Upper lobe of right lung (tissue), 1 donor: ENCODE results near the gene DRC7. TPM values are rescaled to one million over a fixed set of nuclear protein-coding genes. Genes with fewer than 3 reads are reported as not detected.
"Not testable (repeated sequence)": the region's sequence is repeated elsewhere in the genome, so short reads cannot be mapped to it uniquely, and the experiment has no call there.

Source experiments
- ATAC-seq: fragments of 200-7000 bp; cut with Tn5 transposase; one replicate; pipeline ENCODE4 v1.9.1; 2020; ENCODE audit warnings: mild to moderate bottlenecking, moderate library complexity
- DNase-seq: peaks from one replicate; pipeline ENCODE4 v3.0.0-alpha.2; 2020
- H3K27ac ChIP-seq: fragments of 200-600 bp; one replicate; pipeline ENCODE4 v1.8.0; 2022
- H3K27me3 ChIP-seq: fragments of 200-600 bp; one replicate; pipeline ENCODE4 v1.8.0; 2022; ENCODE audit warnings: mild to moderate bottlenecking
- H3K36me3 ChIP-seq: fragments of 200-600 bp; one replicate; pipeline ENCODE4 v1.8.0; 2022
- H3K4me1 ChIP-seq: fragments of 200-600 bp; one replicate; pipeline ENCODE4 v1.8.0; 2022
- H3K4me3 ChIP-seq: fragments of 200-600 bp; one replicate; pipeline ENCODE4 v1.8.0; 2022; ENCODE audit warnings: mild to moderate bottlenecking
- H3K9me3 ChIP-seq: fragments of 200-600 bp; one replicate; pipeline ENCODE4 v1.8.0; 2022
- intact Hi-C: fragments of 100-400 bp; cut with DNase I; formaldehyde crosslinking; loops from one replicate; pipeline ENCODE4 v1.11.0; 2022
- total RNA-seq: library from RNA; stranded (reverse); fragmentation: NEBNext Ultra II Directional; extraction: Animal tissue kit (Norgen Biotek cat#: 25700); gene quantifications from one replicate; pipeline ENCODE4 v1.2.1, GENCODE V29; 2021
- TF ChIP-seq, protein P1 (sequence below): fragments of 200-600 bp; IDR thresholded peaks from one replicate; pipeline ENCODE4 v1.8.0; 2022; ENCODE audit warnings: antibody characterized with exemption
- donor health status: DM: no; HTN: yes; CAD: no; lungs with severe emphysema.

DRC7 gene
- total RNA-seq, 1 donor from 2014 or later = not detected

DNA sequence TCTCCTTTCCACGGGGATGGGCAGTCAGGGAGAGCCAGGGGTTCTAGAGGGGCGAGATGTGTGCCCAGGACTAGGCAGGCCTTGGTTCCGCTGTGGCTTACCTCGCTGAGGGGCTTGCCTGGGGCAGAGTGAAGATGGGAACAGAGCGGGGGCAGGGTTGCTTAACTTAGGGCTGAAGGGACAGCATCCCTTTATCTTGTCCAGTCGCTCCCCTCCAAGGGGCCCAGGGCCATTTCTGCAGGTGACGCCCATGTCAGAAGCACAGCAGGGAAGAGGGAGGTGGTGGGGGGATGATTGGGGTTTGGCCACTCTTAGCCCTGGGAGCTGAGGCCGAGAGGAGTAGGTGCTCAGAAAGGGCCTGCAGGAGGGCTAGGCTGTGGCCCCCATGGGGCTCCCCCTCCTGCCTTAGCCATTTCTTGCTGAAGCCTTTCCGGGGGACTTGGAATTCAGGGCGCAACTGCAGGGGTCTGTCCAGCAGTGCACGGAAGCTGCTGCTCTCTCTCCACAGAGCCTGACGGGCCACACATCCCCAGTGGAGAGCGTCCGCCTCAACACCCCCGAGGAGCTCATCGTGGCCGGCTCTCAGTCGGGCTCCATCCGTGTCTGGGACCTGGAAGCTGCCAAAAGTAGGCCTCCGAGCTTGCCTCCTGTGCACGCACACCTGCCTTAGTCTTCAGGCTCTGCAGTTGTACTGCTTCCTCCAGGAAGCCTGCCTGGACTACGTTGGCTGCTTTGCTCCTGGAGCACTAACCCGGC lies 49.5 kb downstream of the DRC7 start:
- Histone ChIP-seq H3K4me3 (no peak overlapping the region), H3K36me3 (peaks cover 5% of the 10 kb centered on the region), H3K27ac (no peak overlapping the region), H3K9me3 (no peaks in the 10 kb centered on the region), H3K4me1 (no peaks in the 10 kb centered on the region), H3K27me3 (no peaks in the 10 kb centered on the region)
- intact Hi-C loops = no loop called here
- TF ChIP-seq, protein P1, sequence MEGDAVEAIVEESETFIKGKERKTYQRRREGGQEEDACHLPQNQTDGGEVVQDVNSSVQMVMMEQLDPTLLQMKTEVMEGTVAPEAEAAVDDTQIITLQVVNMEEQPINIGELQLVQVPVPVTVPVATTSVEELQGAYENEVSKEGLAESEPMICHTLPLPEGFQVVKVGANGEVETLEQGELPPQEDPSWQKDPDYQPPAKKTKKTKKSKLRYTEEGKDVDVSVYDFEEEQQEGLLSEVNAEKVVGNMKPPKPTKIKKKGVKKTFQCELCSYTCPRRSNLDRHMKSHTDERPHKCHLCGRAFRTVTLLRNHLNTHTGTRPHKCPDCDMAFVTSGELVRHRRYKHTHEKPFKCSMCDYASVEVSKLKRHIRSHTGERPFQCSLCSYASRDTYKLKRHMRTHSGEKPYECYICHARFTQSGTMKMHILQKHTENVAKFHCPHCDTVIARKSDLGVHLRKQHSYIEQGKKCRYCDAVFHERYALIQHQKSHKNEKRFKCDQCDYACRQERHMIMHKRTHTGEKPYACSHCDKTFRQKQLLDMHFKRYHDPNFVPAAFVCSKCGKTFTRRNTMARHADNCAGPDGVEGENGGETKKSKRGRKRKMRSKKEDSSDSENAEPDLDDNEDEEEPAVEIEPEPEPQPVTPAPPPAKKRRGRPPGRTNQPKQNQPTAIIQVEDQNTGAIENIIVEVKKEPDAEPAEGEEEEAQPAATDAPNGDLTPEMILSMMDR = no peak
- ATAC-seq (no peak), DNase-seq (no peak)

DNA sequence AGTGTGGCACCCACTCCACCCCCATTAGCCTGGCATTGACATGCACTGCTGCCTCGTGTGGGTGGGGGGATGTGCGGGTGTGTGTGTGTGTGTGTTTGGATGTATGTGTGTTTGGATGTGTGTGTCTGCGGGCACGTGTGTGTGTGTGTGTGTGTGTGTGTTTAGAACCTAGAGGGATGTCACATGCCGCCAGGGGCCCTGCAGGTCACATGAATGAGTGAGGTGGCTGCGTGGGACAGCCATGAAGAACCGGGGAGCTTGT lies 50.0 kb downstream of the DRC7 start:
- DNase-seq (no peak), ATAC-seq (no peak)
- no peaks in the 10 kb centered on the region for H3K27me3 ChIP-seq
- TF ChIP-seq, protein P1 = no peak
- H3K36me3 ChIP-seq = peaks cover 5% of the 10 kb centered on the region
- H3K4me3 ChIP-seq = no peak overlapping the region
- intact Hi-C loops = no loop called here
- no peak overlapping the region for H3K27ac ChIP-seq
- H3K9me3 ChIP-seq = no peaks in the 10 kb centered on the region
- H3K4me1 ChIP-seq = no peaks in the 10 kb centered on the region

DNA sequence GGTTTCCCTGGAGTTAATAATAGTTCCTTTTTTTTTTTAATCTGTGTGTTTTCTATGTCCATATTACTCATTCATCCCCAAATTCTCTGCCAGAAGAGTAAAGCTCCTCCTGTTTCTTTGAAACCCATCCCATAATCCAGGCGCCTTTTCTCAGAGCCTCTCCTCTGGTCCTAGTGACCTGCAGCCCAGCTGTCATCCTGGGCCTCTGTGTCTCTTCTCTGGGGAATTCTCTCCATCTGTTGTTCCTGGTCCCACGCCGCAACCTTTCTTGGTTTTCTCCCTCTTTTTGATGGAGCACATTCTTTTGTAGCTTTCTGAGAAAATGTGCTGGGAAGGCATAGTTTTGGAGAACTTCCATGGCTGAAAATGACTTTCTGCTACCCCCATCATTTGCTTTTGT lies 51.2 kb downstream of the DRC7 start:
- no peaks in the 10 kb centered on the region for H3K27me3 ChIP-seq
- intact Hi-C loops = no loop called here
- no peaks in the 10 kb centered on the region for H3K4me1 ChIP-seq
- H3K27ac ChIP-seq = no peak overlapping the region
- TF ChIP-seq, protein P1 = no peak
- DNase-seq = no peak
- no peaks in the 10 kb centered on the region for H3K9me3 ChIP-seq
- H3K36me3 ChIP-seq = peaks cover 5% of the 10 kb centered on the region
- H3K4me3 ChIP-seq = no peak overlapping the region
- no peak for ATAC-seq

DNA sequence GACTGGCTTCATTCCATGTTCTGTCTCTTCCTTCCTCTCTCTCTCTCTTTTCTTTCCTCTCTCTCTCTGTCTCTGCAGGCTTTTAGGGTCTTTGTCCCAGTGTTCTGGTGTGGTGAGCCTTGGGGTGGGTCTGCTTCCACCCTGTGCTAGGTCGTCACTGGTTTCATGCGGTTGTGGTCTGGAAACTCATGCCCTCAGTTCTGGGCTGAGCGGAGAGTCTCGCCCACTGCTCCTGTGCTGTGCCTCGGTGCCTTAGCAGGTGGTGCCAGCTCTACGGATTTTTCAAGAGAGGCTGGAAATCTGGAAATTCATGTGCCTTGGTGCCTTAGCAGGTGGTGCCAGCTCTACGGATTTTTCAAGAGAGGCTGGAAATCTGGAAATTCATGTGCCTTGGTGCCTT lies 51.7 kb downstream of the DRC7 start:
- H3K27me3 ChIP-seq, intact Hi-C loops, DNase-seq: not testable (repeated sequence)

DNA sequence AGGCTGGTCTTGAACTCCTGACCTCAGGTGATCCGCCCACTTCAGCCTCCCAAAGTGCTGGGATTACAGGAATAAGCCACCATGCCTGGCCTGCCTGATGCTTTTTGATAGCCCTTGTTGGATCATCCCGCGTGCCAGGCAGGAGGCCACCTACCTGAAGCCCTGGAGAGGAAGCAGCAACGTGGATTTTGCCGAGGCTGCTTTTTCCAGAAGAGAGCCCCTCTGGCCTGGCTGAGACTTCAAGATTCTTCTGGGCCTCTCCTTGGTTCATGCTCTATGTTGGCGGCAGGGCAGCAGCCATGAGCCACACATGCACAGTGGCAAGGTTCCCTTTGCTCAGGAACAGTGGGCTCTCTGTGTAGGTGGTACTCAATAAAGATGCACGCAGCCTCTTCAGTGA lies 52.5 kb downstream of the DRC7 start:
- Histone ChIP-seq H3K4me1 (no peaks in the 10 kb centered on the region), H3K27ac (no peak overlapping the region), H3K27me3 (no peaks in the 10 kb centered on the region), H3K9me3 (no peaks in the 10 kb centered on the region), H3K36me3 (peaks cover 12% of the 10 kb centered on the region), H3K4me3 (no peak overlapping the region)
- DNase-seq = no peak
- TF ChIP-seq, protein P1 = no peak
- no peak for ATAC-seq
- intact Hi-C loops = no loop called here

More for the DNA sequence above, 51.7 kb downstream of the DRC7 start:
- H3K9me3 ChIP-seq, H3K27ac ChIP-seq, ATAC-seq, H3K36me3 ChIP-seq, H3K4me1 ChIP-seq, H3K4me3 ChIP-seq: not testable (repeated sequence)

DNA sequence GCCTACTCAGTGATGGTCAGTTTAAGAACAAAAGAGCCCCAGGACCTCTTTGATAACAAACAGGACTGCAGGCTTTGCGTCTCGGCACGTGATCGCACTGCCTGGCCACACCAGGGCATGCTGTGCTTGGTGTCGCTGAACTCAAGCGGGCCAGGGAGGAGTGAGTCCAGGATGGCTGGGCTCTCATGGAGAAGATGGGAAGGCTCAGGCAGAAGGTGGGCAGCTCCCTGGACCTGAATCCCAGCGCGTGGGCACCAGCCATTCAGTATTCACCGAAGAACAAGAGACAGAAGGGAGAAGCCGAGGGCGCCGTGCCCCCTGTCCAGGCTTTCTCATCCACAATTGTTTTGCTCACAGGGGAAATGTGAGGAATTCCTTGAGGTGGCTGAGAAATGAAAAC lies 52.9 kb downstream of the DRC7 start:
- no peak overlapping the region for H3K27ac ChIP-seq
- intact Hi-C loops = no loop called here
- no peak overlapping the region for H3K4me3 ChIP-seq
- DNase-seq = no peak
- no peaks in the 10 kb centered on the region for H3K9me3 ChIP-seq
- H3K36me3 ChIP-seq = peaks cover 12% of the 10 kb centered on the region
- TF ChIP-seq, protein P1 = no peak
- H3K4me1 ChIP-seq = no peaks in the 10 kb centered on the region
- H3K27me3 ChIP-seq = no peaks in the 10 kb centered on the region
- ATAC-seq = no peak
